IPS-NIHi7 (cell line): ENCODE results near the gene TEDDM1.
"Not testable (repeated sequence)": the region's sequence is repeated elsewhere in the genome, so short reads cannot be mapped to it uniquely, and the experiment has no call there.

Experiments
- DNase-seq: peaks from one replicate; pipeline ENCODE4 v3.0.0; 2012; ENCODE audit warnings: mixed read lengths; ENCODE audit errors: extremely low spot score

TEDDM1 gene

DNA sequence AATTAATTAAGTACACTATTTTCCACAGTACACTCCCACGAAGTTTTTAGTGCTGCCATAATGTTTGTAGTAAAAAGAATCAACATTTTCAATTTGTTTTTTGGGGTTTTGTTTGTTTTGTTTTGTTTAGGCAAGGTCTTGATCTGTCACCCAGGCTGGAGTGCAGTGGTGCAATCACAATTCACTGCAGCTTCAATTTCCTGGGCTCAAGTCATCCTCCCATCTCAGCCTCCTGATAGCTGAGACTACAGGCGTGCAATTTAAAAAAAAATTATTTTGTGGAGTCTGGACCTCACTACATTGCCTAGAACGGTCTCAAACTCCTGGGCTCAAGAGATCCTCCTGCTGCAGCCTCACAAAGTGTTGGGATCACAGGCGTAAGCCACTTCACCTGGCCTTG lies 20.3 kb downstream of the TEDDM1 start:
- DNase-seq, result no peak

DNA sequence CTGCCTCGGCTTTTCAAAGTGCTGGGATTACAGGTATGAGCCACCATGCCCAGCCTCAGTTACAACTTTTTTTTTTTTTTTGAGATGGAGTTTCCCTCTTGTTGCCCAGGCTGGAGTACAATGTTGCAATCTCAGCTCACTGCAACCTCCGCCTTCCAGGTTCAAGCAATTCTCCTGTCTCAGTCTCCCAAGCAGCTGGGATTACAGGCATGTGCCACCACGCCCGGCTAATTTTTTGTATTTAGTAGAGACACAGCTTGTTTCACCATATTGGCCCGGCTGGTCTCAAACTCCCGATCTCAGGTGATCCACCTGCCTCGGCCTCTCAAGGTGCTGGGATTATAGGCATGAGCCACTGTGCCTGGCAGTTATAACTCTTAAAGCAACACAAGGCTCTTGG lies 20.7 kb downstream of the TEDDM1 start:
- not testable (repeated sequence) for DNase-seq

DNA sequence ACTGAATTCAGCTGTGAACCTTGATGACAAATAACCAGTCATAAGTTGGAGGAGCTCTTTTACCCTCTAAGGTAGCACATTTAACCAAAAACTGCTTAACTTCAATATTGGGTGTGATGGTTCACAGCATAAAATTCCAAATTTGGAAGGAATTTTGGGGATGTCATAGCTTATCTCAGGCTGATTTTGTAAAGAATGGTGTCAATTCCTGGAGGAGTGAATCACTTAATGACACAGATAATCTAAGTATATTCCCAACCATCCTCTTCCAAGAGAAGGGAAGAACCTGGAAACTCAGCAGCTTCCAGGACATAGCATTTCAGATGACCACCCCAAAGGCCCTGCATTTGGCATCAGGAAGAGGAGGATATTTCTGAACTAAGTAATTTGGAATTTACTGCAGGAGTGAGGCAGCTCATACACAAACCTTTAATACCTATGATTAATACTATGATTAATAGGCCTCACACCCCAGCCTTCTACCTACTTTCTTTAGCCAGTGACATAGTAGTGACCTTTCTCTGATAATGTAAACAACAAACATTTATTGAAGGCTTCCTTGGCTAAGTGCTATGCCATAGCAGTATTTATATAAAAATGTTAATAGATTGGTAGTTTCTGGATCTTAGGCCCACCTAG lies 23.4 kb downstream of the TEDDM1 start:
- DNase-seq, result no peak

DNA sequence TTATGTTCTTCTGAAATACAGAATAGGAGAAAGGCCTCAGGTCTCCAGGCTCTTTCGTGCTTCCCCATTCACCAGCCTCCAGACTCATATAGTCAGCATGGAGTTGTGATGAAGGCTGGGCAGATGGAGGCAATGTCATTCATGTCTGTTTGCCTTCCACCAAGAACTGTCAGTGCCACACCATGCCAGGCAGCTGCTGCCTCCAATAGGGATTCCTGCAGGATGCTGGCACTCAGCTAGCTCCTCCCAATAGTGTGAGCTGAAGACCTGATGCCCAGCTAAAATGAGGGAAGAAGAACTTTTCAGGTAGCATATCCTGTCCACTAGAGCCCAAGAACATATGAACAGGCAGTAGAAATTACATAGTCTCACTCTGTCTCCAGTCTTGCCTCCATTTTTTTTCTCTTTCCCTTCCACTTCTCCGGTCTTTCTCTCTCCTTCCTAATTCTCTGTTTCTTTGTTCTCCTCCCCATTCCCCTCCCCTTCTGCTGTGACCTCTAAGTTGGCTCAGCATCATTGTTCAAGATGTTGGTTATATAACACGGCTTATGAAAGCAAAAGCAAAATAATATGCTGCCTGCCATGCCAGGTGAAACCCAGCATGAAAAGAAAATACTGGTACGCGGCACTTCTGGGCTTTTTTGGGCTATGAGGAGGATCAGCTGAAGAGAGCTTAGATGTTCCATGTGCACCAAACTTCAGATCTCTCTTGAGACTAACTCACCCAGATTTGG lies 26.2 kb downstream of the TEDDM1 start:
- DNase-seq, result no peak

DNA sequence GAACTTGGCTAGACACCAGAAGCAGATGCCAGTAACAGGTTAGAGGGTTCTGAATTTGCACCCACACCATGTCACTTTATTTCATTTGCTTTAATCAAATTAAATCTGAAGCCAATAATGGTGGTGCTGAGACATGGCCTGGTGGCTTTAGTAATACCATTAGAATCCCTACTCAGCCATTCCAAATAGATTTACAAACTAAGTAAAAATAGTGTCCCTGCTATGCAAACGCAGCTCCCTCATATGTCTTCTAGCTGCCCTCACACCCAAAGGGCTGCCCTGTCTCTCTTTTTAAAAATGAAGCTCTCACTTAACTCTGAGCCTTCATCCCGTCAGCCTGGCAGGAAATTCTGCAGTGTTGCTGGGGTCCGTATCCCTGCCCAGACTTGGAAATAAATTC lies 29.9 kb downstream of the TEDDM1 start:
- no peak for DNase-seq

DNA sequence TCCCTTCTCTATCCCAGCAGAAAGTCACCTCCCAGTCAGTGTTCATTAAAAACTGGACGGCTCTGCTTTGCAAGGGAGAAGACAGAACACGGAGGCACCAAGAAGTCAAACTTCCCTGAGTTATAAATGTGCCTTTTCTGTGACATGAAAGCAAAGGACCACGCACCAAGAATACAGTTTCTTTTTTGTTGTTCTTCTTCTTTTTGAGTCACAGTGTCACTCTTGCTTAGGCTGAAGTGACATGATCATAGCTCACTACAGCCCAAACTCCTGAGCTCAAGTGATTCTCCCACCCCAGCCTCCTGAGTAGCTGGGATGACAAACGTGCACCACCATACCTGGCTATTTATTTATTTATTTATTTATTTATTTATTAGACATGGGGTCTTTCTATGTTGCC lies 31.6 kb downstream of the TEDDM1 start:
- no peak for DNase-seq

DNA sequence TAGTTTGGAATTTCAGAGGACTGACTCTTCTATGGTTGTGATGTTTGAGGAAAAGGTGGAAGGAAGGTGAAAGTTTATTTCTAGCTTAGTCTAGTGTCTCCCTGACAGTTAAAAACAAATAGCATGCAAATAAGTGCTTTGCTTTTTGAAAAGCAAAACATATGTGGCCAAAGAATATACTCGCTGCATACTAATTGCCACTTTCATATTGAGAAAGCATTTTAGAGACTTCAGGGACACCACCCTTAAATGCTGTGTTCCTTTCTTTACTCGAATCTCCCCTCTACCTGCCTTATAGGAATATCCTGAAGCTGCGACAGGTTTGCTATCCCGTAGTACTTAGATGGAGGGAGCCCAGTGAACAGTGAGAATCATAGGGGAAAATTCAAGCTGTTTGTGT lies 32.1 kb downstream of the TEDDM1 start:
- no peak for DNase-seq

DNA sequence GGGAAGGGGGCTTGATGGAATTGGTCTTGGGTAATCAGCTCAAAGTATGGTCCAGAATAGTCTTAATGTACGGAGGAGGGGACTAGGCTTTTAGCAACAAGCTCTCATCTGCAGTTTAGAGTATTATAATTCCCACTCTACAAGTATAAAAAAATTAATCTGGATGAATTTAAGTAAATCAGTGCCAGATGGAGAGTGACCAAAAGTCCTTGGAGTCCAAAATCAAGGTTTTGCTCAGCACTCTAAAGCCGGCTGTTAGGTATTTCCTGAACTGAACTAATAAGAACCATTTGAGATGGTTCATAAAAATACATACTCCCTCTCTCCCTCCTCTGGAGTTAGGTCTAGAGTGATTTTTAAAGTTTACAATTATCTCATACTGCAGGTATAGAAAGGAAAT lies 32.5 kb downstream of the TEDDM1 start:
- DNase-seq, result no peak

DNA sequence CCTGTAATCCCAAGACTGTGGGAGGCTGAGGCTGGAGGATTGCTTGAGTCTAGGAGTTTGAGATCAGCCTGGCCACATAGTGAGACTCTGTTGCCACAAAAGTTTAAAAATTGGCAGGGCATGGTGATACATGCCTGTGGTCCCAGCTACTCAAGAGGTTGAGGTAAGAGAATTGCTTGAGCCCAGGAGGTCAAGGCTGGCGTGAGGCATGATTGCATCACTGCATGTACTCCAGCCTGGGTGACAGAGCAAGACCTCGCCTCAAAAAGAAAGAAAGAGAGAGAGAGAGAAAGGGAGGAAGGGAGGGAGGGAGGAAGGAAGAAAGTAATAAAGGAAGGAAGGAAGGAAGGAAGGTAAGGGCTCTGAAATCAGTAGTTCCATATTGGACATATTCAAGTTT lies 33.9 kb downstream of the TEDDM1 start:
- no peak for DNase-seq

DNA sequence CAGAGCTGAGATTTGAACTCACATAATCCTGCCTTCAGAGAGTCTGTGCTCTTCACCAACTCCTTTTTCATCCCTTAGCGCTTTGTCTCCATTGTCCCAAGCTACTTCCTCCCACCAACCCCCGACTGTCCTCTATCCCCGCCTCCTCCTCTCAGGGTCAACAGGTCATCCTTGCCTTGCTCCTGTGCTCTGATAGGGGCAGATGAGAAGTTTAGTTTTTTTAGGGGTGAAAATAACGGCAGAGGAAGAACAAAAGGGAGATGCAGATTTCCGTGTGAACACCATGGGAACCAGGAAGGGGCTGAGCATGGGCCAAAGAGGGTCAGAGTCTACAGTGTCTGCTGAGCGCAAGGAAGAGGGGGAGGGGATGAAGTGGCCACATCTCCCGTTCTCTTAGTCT lies 40.8 kb downstream of the TEDDM1 start:
- DNase-seq, result peak; percentile 36

DNA sequence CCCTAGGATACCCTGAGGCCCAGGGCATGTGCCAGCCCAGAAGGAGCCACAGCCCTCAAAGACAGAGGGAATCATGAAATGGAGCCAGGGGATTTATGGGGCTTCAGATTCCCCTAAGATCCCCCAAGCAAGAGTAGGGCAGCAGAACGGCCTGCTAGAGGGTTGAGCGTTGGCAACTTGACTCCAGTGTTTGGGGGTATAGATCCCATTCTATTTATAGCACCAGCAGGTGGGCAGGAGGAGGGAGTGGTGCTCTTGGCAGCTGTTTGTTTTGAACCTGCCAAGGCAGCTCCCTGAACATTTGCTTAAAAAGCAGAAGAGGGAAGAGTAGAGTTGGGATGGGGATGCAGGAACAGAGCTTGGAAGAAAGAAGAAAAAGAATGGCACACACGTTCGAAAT lies 42.6 kb downstream of the TEDDM1 start:
- DNase-seq, result no peak

DNA sequence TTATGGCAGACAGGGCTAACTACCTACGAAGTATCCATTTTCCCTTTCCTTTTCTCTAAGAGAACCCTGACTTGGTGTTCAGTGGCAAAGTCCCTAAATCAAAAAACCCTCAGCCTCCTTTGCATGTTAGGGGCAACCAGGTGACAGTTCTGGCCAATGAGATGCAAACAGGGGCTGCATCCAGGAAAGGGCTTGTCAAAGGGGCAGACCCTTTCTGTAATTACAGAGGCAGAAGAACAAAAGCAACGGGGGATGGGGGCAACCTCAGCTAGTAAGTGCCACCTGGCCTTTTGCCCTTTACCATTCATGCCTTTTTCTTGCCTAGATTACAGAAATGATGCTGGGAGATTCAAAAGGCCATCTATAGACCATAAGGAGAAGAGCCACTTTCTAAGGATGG lies 43.3 kb downstream of the TEDDM1 start:
- no peak for DNase-seq

DNA sequence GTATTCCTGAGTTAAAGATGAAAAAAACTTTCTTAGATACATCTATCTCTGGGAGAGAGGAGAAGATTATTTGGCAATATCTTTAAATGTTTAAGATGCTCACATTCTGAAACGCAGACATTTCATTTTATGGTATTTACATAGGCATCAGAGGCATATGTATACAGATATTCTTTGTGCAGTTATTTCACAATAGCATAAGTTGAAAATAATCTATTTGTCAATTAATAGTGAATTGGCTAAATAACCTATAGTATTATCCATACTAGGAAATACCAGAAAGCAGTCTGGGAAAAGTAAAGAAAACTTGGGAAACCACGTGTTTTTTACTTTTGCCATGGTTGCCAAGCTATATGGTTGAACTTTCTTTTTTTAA lies 44.8 kb downstream of the TEDDM1 start:
- no peak for DNase-seq

DNA sequence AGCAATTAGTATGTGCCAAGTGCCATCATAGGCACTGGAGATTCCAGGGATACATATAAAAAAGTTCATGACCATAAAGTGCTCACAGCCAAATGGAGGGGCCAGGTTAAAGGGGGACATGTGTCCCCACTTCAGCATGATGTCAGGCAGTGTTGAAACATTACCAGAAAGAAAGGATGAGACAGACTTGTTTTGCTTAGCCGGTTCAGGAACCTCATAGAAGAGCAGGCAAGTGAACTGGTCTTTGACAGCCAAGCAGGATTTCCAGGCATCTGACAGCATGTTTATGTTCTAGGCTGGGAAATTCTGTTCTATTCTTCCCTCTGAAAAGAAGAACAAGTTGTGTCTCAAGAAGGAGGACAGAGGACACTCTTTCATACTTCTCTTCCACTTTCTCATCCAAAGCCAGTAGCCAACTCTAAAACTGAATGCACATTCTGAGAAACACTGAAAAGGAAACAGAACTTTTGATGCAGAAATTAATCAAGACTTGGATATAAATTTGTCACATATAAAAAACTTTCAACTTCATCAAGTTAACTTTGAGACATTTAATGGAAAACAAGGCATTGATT lies 48.6 kb downstream of the TEDDM1 start:
- DNase-seq, result no peak

DNA sequence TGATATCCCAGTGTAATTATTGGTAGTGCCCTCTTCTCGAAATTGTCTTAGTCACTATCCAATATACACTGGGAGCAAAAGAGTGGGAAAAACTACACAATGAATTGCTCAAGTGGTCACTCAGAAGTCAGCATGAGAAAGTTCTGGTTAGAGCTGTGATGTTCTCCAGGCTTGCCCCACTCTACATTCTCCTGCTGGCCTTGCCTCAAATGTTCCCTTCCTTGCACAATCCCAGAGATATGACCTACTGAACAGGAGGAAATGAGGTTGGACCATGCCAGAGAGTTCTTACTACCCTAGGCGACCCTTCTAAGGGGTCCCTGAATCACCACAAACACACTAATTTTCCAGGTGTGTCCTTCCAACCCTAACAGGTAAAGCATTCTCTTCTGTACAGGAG lies 49.6 kb downstream of the TEDDM1 start:
- DNase-seq, result no peak

DNA sequence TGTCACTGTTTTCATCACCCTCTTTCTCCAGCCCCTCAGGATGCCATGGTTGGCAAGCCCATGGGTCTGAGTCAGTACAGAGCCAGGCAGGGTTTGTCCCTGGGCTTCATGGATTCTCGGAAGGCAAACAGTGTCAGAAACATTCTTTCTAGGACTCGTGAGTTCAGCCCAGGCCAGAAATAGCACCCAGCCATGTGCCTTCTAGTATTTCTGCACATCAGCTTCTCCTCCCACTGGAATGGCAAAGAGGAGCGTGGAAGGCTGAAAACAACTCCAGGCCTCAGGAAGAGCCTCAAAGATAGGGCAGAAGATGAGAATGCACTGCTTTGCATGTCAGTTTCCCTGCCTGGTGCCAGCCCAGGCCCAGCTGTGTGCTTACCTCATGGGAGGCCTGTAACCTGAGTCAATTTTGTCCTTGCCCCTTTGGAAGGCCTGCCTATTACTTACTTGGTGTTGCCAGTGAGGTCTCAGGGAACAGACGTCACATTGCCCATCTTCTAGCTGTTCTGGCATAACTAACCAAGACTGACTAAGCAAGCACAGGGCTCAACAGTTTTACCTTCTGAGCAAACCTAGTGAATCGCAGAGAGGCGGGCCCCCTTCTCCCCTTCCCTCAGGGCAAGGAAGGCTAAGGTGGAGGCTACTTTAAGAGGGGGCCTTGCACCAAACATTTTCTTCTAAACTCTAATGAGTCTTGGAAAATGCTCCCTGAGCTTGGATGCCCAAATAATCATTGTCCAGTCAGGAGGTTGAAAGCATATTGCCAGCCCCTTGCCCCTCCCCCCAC lies 51.3 kb downstream of the TEDDM1 start:
- DNase-seq, result no peak
